HuH-7 (cell line): Measurements from ENCODE around the gene SLC24A3.

Source experiments
- DNase-seq: peaks from one replicate; pipeline ENCODE4 v3.0.0; 2011; ENCODE audit warnings: low spot score

The SLC24A3 gene

GRCh38 chr20:19506021-19506420, 293.6 kb downstream of the SLC24A3 start:
- no peak for DNase-seq

- no peak for DNase-seq
These were observed 296.0 kb downstream of the SLC24A3 start for GRCh38 chr20:19508449-19508848.

GRCh38 chr20:19510611-19511010, 298.2 kb downstream of the SLC24A3 start:
- DNase-seq, result no peak

- DNase-seq, result no peak
These were observed 299.5 kb downstream of the SLC24A3 start for GRCh38 chr20:19511931-19512330.

- DNase-seq, result no peak
These were observed 300.6 kb downstream of the SLC24A3 start for GRCh38 chr20:19512886-19513677.

GRCh38 chr20:19515074-19515473, 302.6 kb downstream of the SLC24A3 start:
- DNase-seq, result no peak

- no peak for DNase-seq
These were observed 307.0 kb downstream of the SLC24A3 start for GRCh38 chr20:19519466-19519865.

GRCh38 chr20:19520261-19520660, 307.8 kb downstream of the SLC24A3 start:
- no peak for DNase-seq

GRCh38 chr20:19522071-19522801, 309.8 kb downstream of the SLC24A3 start:
- DNase-seq, result no peak

GRCh38 chr20:19522836-19523590, 310.6 kb downstream of the SLC24A3 start:
- DNase-seq, result no peak

- DNase-seq, result no peak
These were observed 312.2 kb downstream of the SLC24A3 start for GRCh38 chr20:19524691-19525090.

GRCh38 chr20:19527509-19527908, 315.1 kb downstream of the SLC24A3 start:
- DNase-seq, result no peak

- DNase-seq, result no peak
These were observed 316.0 kb downstream of the SLC24A3 start for GRCh38 chr20:19528286-19529030.

GRCh38 chr20:19530006-19530405, 317.6 kb downstream of the SLC24A3 start:
- no peak for DNase-seq

GRCh38 chr20:19531446-19531845, 319.0 kb downstream of the SLC24A3 start:
- DNase-seq, result no peak

GRCh38 chr20:19538556-19538955, 326.1 kb downstream of the SLC24A3 start:
- DNase-seq, result no peak

- no peak for DNase-seq
These were observed 326.7 kb downstream of the SLC24A3 start for GRCh38 chr20:19539191-19539590.

- DNase-seq, result no peak
These were observed 327.9 kb downstream of the SLC24A3 start for GRCh38 chr20:19540392-19540791.

GRCh38 chr20:19543101-19543500, 330.7 kb downstream of the SLC24A3 start:
- DNase-seq, result no peak

- DNase-seq, result no peak
These were observed 332.2 kb downstream of the SLC24A3 start for GRCh38 chr20:19544684-19545083.

- DNase-seq, result no peak
These were observed 334.2 kb downstream of the SLC24A3 start for GRCh38 chr20:19546648-19547047.

- no peak for DNase-seq
These were observed 335.1 kb downstream of the SLC24A3 start for GRCh38 chr20:19547547-19547946.
